ENCODE measurements around the gene DNAJC8. TPM values are rescaled to one million over a fixed set of nuclear protein-coding genes. Genes with fewer than 3 reads are reported as not detected.

The DNAJC8 gene
- total and polyA plus RNA-seq, 12 donors, result 39.7 to 74.0 (median 58.0) TPM

GRCh38 chr1:28272215-28272852 is 39.5 kb upstream of the DNAJC8 start:
- TF ChIP-seq CTCF (IDR thresholded peaks at IDR 0.05), result no peak
- no peak for ATAC-seq
- Histone ChIP-seq H3K36me3 (peaks cover 0 to 86% (median 42%) of the 10 kb centered on the region in 9 donors), H3K27me3 (no peaks in the 10 kb centered on the region), H3K27ac (no peak overlapping the region), H3K4me1 (peaks cover 0 to 12% (median 7%) of the 10 kb centered on the region in 9 donors), H3K9me3 (no peaks in the 10 kb centered on the region), H3K4me3 (no peak overlapping the region)
- WGBS, 2 donors, result 97% methylated on average over 20 of the region's 20 CpGs
- intact Hi-C loops (cut with DNase I), result no loop called here
- DNase-seq, result no peak

- no peak for DNase-seq
- Histone ChIP-seq H3K4me3 (no peak overlapping the region), H3K4me1 (peaks cover 3 to 29% (median 21%) of the 10 kb centered on the region in 9 donors), H3K27me3 (no peaks in the 10 kb centered on the region), H3K9me3 (no peaks in the 10 kb centered on the region), H3K36me3 (peaks cover 0 to 58% (median 22%) of the 10 kb centered on the region in 9 donors), H3K27ac (no peak overlapping the region)
- ATAC-seq, result no peak
- intact Hi-C loops (cut with DNase I), result loop anchor here in 2 of 10 donors (10.0 kb wide), 3 partner anchors 55 to 185 kb away; partner anchors contain the start of genes MED18 (in 1 of the 2) and PHACTR4 (in 1 of the 2)
- WGBS, 2 donors, result 79 to 81% methylated on average over 2 of the region's 2 CpGs
- TF ChIP-seq CTCF (IDR thresholded peaks at IDR 0.05), result no peak
Observed at GRCh38 chr1:28269529-28269928, 36.7 kb upstream of the DNAJC8 start.

- intact Hi-C loops (cut with DNase I), result loop anchor here in 2 of 10 donors (10.0 kb wide), 3 partner anchors 57 to 187 kb away; partner anchors contain the start of genes MED18 (in 1 of the 2) and PHACTR4 (in 1 of the 2)
- H3K27ac ChIP-seq, result peak overlapping the region in 1 of 10 donors; percentile 8
- no peaks in the 10 kb centered on the region for H3K27me3 ChIP-seq
- WGBS, 2 donors, result 41 to 66% methylated on average over 2 of the region's 2 CpGs
- TF ChIP-seq CTCF (IDR thresholded peaks at IDR 0.05), result no peak
- no peak overlapping the region for H3K4me3 ChIP-seq
- peaks cover 3 to 44% (median 21%) of the 10 kb centered on the region in 9 donors for H3K4me1 ChIP-seq
- H3K9me3 ChIP-seq, result no peaks in the 10 kb centered on the region
- ATAC-seq, result peak in 4 of 8 donors; percentile 43 to 72 (median 62)
- DNase-seq, result no peak
- H3K36me3 ChIP-seq, result peaks cover 0 to 39% (median 11%) of the 10 kb centered on the region in 9 donors
Observed at GRCh38 chr1:28267633-28268032, 34.8 kb upstream of the DNAJC8 start.

- Histone ChIP-seq H3K4me3 (no peak overlapping the region), H3K27ac (peak overlapping the region in 3 of 10 donors; percentile 1 to 15 (median 8)), H3K4me1 (peaks cover 3 to 50% (median 21%) of the 10 kb centered on the region in 9 donors), H3K36me3 (peaks cover 0 to 32% (median 4%) of the 10 kb centered on the region in 9 donors), H3K27me3 (no peaks in the 10 kb centered on the region), H3K9me3 (no peaks in the 10 kb centered on the region)
- no peak for TF ChIP-seq CTCF (IDR thresholded peaks at IDR 0.05)
- intact Hi-C loops (cut with DNase I), result loop anchor here in 2 of 10 donors (10.0 kb wide), 3 partner anchors 58 to 188 kb away; partner anchors contain the start of genes MED18 (in 1 of the 2) and PHACTR4 (in 1 of the 2)
- WGBS, 2 donors, result 45 to 49% methylated on average over 5 of the region's 5 CpGs
- DNase-seq (no peak), ATAC-seq (peak in 5 of 8 donors; percentile 5 to 62 (median 47))
Observed at GRCh38 chr1:28266920-28267322, 34.1 kb upstream of the DNAJC8 start.
